Measurements from ENCODE around the gene ADGRA3.

The ADGRA3 gene

DNA sequence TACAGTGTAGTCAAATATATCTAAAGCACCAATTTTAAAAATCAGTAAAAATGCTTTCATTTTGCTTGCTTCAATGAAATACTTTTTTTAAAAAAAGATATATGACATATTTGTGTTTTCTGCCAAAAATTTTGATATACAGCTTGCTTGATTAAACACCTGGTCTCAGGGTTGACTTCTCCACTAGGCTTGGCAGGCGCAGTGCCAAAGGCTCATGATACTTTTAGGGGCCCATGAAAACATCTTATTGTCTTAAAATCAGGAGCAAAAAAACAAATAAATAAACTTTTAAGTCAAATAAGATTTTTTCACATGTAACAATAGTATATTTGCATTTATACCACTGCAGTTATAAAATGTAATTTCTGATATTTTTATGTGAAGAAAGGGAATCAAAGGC, 95.6 kb downstream of the ADGRA3 start:
- no peak overlapping the region for H3K4me3 ChIP-seq (ENCODE audit: low read length)
- H3K9me2 ChIP-seq (replicated peaks; ENCODE audit: insufficient read depth, low read length): no peaks in the 10 kb centered on the region
- no peaks in the 10 kb centered on the region for H3K27me3 ChIP-seq (replicated peaks; ENCODE audit: insufficient read depth, low read length)
- H3K27ac ChIP-seq (ENCODE audit: low read length): no peak overlapping the region
- no peaks in the 10 kb centered on the region for H3K79me2 ChIP-seq (ENCODE audit: low read length)
- TF ChIP-seq EZH2phosphoT487 (IDR thresholded peaks at IDR 0.05; ENCODE audit: low read length): no peak
- no peak for TF ChIP-seq EZH2 (optimal IDR thresholded peaks at IDR 0.05; ENCODE audit: low read depth, low read length)
- TF ChIP-seq, protein P1, sequence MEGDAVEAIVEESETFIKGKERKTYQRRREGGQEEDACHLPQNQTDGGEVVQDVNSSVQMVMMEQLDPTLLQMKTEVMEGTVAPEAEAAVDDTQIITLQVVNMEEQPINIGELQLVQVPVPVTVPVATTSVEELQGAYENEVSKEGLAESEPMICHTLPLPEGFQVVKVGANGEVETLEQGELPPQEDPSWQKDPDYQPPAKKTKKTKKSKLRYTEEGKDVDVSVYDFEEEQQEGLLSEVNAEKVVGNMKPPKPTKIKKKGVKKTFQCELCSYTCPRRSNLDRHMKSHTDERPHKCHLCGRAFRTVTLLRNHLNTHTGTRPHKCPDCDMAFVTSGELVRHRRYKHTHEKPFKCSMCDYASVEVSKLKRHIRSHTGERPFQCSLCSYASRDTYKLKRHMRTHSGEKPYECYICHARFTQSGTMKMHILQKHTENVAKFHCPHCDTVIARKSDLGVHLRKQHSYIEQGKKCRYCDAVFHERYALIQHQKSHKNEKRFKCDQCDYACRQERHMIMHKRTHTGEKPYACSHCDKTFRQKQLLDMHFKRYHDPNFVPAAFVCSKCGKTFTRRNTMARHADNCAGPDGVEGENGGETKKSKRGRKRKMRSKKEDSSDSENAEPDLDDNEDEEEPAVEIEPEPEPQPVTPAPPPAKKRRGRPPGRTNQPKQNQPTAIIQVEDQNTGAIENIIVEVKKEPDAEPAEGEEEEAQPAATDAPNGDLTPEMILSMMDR (IDR thresholded peaks at IDR 0.05; ENCODE audit: low read length): no peak
- H3K36me3 ChIP-seq (replicated peaks; ENCODE audit: insufficient read depth, low read length): no peaks in the 10 kb centered on the region
- H3K4me2 ChIP-seq (ENCODE audit: low read depth, low read length): no peak overlapping the region
- no peaks in the 10 kb centered on the region for H3K9me3 ChIP-seq (replicated peaks; ENCODE audit: insufficient read depth, low read length)
- no peaks in the 10 kb centered on the region for H3F3A ChIP-seq (ENCODE audit: insufficient read depth, low read length)
- H2AFZ ChIP-seq (ENCODE audit: low read length): no peak overlapping the region
- H4K20me1 ChIP-seq (ENCODE audit: insufficient read depth, low read length): no peaks in the 10 kb centered on the region
- DNase-seq: no peak
- H3K4me1 ChIP-seq (ENCODE audit: low read length): no peaks in the 10 kb centered on the region
- H3K9ac ChIP-seq (ENCODE audit: low read length): no peak overlapping the region

DNA sequence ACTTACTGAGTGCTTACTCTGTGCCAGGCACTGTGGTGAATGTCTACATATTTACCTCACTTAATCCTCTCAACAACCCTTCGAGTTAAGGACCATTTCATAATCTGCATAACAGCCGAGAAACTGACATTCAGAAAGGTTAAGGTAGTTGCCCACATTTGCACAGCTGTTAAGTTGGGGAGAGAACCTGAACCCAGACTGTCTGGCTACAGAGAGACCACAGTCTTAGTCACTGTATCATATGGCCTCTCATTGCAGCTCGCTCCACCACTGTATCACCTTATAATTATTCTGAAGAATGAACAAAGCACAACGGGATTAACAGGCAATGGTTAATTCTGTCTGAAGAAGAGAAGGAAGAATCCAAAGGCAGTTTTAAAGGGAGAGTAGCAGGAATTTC, 98.5 kb downstream of the ADGRA3 start:
- Histone ChIP-seq H3K79me2 (ENCODE audit: low read length) (no peaks in the 10 kb centered on the region), H3K9me2 (replicated peaks; ENCODE audit: insufficient read depth, low read length) (no peaks in the 10 kb centered on the region), H3K27ac (ENCODE audit: low read length) (no peak overlapping the region), H3K9me3 (replicated peaks; ENCODE audit: insufficient read depth, low read length) (no peaks in the 10 kb centered on the region), H3K4me1 (ENCODE audit: low read length) (no peaks in the 10 kb centered on the region), H3F3A (ENCODE audit: insufficient read depth, low read length) (no peaks in the 10 kb centered on the region), H3K27me3 (replicated peaks; ENCODE audit: insufficient read depth, low read length) (no peaks in the 10 kb centered on the region), H3K4me2 (ENCODE audit: low read depth, low read length) (no peak overlapping the region), H3K36me3 (replicated peaks; ENCODE audit: insufficient read depth, low read length) (no peaks in the 10 kb centered on the region), H3K9ac (ENCODE audit: low read length) (no peak overlapping the region), H4K20me1 (ENCODE audit: insufficient read depth, low read length) (no peaks in the 10 kb centered on the region), H2AFZ (ENCODE audit: low read length) (no peak overlapping the region), H3K4me3 (ENCODE audit: low read length) (no peak overlapping the region)
- DNase-seq: no peak
- no peak for TF ChIP-seq EZH2 (optimal IDR thresholded peaks at IDR 0.05; ENCODE audit: low read depth, low read length)
- TF ChIP-seq EZH2phosphoT487 (IDR thresholded peaks at IDR 0.05; ENCODE audit: low read length): no peak
- TF ChIP-seq, protein P1 (IDR thresholded peaks at IDR 0.05; ENCODE audit: low read length): no peak

DNA sequence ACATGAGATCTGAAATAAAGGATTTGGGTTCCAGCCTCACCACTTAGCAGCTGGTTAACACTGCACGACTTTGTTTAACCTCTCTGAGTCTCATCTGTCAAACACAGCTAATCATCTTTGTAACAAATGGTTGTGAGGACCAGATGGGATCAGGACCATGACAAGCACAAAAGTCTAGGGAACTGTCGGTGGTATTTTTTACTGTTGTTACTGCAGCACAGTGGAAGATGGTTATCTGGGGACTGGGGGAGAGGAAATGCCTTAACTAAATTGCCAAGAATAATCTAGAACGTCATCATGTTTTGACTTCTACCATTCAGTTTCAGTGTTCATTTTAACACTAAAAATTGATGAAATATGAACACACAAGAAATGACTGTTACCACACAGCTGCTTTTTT, 99.5 kb downstream of the ADGRA3 start:
- H3K4me3 ChIP-seq (ENCODE audit: low read length): no peak overlapping the region
- no peaks in the 10 kb centered on the region for H3K27me3 ChIP-seq (replicated peaks; ENCODE audit: insufficient read depth, low read length)
- H3K4me1 ChIP-seq (ENCODE audit: low read length): no peaks in the 10 kb centered on the region
- H3K4me2 ChIP-seq (ENCODE audit: low read depth, low read length): no peak overlapping the region
- no peaks in the 10 kb centered on the region for H3K9me2 ChIP-seq (replicated peaks; ENCODE audit: insufficient read depth, low read length)
- H3K9me3 ChIP-seq (replicated peaks; ENCODE audit: insufficient read depth, low read length): no peaks in the 10 kb centered on the region
- H4K20me1 ChIP-seq (ENCODE audit: insufficient read depth, low read length): no peaks in the 10 kb centered on the region
- no peak for DNase-seq
- no peak overlapping the region for H3K9ac ChIP-seq (ENCODE audit: low read length)
- no peaks in the 10 kb centered on the region for H3F3A ChIP-seq (ENCODE audit: insufficient read depth, low read length)
- no peak overlapping the region for H2AFZ ChIP-seq (ENCODE audit: low read length)
- no peak for TF ChIP-seq EZH2phosphoT487 (IDR thresholded peaks at IDR 0.05; ENCODE audit: low read length)
- TF ChIP-seq, protein P1 (IDR thresholded peaks at IDR 0.05; ENCODE audit: low read length): no peak
- no peak for TF ChIP-seq EZH2 (optimal IDR thresholded peaks at IDR 0.05; ENCODE audit: low read depth, low read length)
- no peaks in the 10 kb centered on the region for H3K36me3 ChIP-seq (replicated peaks; ENCODE audit: insufficient read depth, low read length)
- H3K27ac ChIP-seq (ENCODE audit: low read length): no peak overlapping the region
- H3K79me2 ChIP-seq (ENCODE audit: low read length): no peaks in the 10 kb centered on the region
